ENCODE results near the gene SLC24A4.

DNA sequence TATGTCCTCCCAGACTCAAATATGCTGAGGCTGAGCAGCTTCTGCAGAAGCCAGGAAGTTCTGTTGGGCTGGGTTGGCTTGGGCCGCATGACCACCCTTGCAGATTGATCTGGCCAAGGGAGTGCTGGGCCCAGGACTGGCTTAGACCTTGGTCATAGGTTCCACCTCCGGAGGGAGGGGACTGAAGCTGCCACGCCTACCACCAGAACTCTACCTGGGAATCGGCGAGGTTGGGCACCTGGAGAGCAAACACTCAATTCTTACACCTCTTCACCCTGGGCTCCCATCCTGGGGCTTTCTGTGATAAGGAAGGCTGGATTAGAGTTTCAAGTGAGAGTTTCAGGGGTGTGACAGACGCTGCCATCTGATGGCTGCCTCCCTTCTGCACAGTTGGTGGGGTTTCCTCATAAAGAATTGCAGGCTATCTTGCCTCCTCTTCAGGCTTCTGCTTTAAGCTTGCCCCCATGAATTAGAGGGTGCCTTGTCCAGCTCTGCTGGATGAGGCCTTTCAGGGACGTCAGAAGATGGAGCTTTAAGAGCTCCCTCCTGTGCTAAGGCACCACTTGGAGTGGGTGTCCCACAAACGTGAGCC lies 5.8 kb downstream of the SLC24A4 start:
- TF ChIP-seq, protein P1, sequence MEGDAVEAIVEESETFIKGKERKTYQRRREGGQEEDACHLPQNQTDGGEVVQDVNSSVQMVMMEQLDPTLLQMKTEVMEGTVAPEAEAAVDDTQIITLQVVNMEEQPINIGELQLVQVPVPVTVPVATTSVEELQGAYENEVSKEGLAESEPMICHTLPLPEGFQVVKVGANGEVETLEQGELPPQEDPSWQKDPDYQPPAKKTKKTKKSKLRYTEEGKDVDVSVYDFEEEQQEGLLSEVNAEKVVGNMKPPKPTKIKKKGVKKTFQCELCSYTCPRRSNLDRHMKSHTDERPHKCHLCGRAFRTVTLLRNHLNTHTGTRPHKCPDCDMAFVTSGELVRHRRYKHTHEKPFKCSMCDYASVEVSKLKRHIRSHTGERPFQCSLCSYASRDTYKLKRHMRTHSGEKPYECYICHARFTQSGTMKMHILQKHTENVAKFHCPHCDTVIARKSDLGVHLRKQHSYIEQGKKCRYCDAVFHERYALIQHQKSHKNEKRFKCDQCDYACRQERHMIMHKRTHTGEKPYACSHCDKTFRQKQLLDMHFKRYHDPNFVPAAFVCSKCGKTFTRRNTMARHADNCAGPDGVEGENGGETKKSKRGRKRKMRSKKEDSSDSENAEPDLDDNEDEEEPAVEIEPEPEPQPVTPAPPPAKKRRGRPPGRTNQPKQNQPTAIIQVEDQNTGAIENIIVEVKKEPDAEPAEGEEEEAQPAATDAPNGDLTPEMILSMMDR (conservative IDR thresholded peaks at IDR 0.05; ENCODE audit: low read depth, low read length) = no peak
- TF ChIP-seq POLR2A (IDR thresholded peaks at IDR 0.05; ENCODE audit: low read depth, low read length) (no peak), CEBPB (IDR thresholded peaks at IDR 0.05; ENCODE audit: low read depth, low read length) (no peak), BHLHE40 (IDR thresholded peaks at IDR 0.05; ENCODE audit: low read depth, low read length) (no peak), RAD21 (IDR thresholded peaks at IDR 0.05; ENCODE audit: low read length) (no peak), RFX5 (IDR thresholded peaks at IDR 0.05; ENCODE audit: low read depth, low read length) (no peak), MXI1 (IDR thresholded peaks at IDR 0.05; ENCODE audit: borderline replicate concordance, low read depth, low read length) (no peak), SMC3 (IDR thresholded peaks at IDR 0.05; ENCODE audit: low read depth, low read length) (no peak)
- TF ChIP-seq, protein P2, sequence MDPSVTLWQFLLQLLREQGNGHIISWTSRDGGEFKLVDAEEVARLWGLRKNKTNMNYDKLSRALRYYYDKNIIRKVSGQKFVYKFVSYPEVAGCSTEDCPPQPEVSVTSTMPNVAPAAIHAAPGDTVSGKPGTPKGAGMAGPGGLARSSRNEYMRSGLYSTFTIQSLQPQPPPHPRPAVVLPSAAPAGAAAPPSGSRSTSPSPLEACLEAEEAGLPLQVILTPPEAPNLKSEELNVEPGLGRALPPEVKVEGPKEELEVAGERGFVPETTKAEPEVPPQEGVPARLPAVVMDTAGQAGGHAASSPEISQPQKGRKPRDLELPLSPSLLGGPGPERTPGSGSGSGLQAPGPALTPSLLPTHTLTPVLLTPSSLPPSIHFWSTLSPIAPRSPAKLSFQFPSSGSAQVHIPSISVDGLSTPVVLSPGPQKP (IDR thresholded peaks at IDR 0.05; ENCODE audit: borderline replicate concordance, low read depth, low read length) = no peak
- TF ChIP-seq, protein P3, sequence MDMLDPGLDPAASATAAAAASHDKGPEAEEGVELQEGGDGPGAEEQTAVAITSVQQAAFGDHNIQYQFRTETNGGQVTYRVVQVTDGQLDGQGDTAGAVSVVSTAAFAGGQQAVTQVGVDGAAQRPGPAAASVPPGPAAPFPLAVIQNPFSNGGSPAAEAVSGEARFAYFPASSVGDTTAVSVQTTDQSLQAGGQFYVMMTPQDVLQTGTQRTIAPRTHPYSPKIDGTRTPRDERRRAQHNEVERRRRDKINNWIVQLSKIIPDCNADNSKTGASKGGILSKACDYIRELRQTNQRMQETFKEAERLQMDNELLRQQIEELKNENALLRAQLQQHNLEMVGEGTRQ (IDR thresholded peaks at IDR 0.05; ENCODE audit: low read depth, low read length) = no peak

Data from IMR-90 (cell line).